Spleen (tissue), 7 donors: ENCODE data around the gene AKR1C2.
"Not testable (repeated sequence)": the region's sequence is repeated elsewhere in the genome, so short reads cannot be mapped to it uniquely, and the experiment has no call there.

Source experiments
- POLR2AphosphoS5 ChIP-seq, 3 donors: sonication (generic); formaldehyde crosslinking; IDR thresholded peaks; one replicate each; pipeline ENCODE4 v1.5.1; 2017; ENCODE audit warnings: antibody characterized with exemption in 3 of 3
- TF ChIP-seq, protein P1 (sequence below), 11 experiments: fragments of 200-600 bp in 7 of 11; fragments of 450-650 bp in 4 of 11; sonication (generic) in 4 of 11; IDR thresholded peaks in 8 of 11; conservative IDR thresholded peaks in 3 of 11; 1 replicate in 7 of 11; 2 replicates in 4 of 11; pipeline versions ENCODE4 v1.4.0 to v1.8.0; 2016 to 2021; ENCODE audit warnings: antibody characterized with exemption in 11 of 11, inconsistent platforms in 4 of 11, mild to moderate bottlenecking in 1 of 11
- donor health status: DM: no; HTN: no; CAD: no; lungs with moderate emphysema.
- donor health status: DM: no; HTN: no; CAD: no.
- donor health status: DM: no; HTN: no; CAD: no.

DNA sequence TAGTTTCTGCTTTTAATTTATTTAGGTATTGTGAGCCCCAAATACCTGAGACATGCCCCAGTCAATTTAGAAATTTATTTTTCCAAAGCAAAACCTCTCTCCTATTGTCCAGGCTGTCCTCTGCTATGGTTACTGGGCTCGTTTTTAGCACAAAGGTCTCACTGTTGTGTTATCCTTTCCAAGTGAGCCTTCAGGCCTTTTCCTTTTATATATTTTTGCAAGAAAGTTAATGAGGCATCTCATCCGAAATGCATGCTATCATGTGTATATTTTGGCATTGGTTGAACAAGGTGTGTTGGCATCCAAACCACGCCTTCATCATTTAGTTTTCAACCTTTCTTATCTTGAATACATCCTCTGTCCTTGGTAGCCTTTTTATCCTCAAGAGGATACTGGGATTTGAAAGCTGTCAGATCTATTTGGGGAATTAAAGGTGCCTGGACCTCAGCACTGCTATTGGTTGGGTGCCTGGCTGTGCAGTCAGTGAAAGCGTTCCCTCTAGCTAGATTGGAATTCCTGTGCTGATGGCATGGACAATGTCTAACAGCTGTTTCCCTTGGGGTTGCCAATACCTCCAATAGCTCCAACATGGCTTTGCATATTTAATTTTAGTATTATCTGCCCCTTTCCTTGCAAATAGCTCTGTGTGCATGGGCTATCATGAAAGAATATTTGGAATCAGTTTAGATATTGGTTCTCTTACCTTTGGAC lies 10.7 kb upstream of the AKR1C2 start:
- TF ChIP-seq, protein P1, sequence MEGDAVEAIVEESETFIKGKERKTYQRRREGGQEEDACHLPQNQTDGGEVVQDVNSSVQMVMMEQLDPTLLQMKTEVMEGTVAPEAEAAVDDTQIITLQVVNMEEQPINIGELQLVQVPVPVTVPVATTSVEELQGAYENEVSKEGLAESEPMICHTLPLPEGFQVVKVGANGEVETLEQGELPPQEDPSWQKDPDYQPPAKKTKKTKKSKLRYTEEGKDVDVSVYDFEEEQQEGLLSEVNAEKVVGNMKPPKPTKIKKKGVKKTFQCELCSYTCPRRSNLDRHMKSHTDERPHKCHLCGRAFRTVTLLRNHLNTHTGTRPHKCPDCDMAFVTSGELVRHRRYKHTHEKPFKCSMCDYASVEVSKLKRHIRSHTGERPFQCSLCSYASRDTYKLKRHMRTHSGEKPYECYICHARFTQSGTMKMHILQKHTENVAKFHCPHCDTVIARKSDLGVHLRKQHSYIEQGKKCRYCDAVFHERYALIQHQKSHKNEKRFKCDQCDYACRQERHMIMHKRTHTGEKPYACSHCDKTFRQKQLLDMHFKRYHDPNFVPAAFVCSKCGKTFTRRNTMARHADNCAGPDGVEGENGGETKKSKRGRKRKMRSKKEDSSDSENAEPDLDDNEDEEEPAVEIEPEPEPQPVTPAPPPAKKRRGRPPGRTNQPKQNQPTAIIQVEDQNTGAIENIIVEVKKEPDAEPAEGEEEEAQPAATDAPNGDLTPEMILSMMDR (IDR thresholded peaks at IDR 0.05 in 8 of 11, conservative IDR thresholded peaks at IDR 0.05 in 3 of 11): not testable (repeated sequence)
- not testable (repeated sequence) for TF ChIP-seq POLR2AphosphoS5 (IDR thresholded peaks at IDR 0.05)
